IMR-90 (cell line): ENCODE data around the gene ROM1. TPM values are rescaled to one million over a fixed set of nuclear protein-coding genes. Genes with fewer than 3 reads are reported as not detected.

Experiments
- ATAC-seq: fragments of 200-7000 bp; cut with Tn5 transposase; 2 replicates; pipeline ENCODE4 v1.9.1; 2020; ENCODE audit warnings: low read depth, mild to moderate bottlenecking, moderate library complexity
- BruUV-seq: library from RNA; stranded (reverse); fragments of 400-500 nt; replicated peaks from 2 replicates; lab custom pipeline; 2021; lab: Mats Ljungman, UMichigan
- CTCF ChIA-PET: fragments of 300-600 bp; formaldehyde crosslinking; extraction: SDS; loops from one replicate; lab custom pipeline; 2021; ENCODE audit warnings: antibody characterized with exemption; lab: Yijun Ruan, JAX
- POLR2A ChIA-PET: fragments of 300-600 bp; sonication (Branson Sonifier 250); formaldehyde crosslinking; loops from one replicate; lab custom pipeline; 2022; ENCODE audit warnings: antibody characterized with exemption; ENCODE audit not compliant: unreplicated experiment; lab: Charles Lee
- DNase-seq: peaks from one replicate; pipeline ENCODE4 v3.0.0; 2013
- H2AFZ ChIP-seq: replicated peaks from 2 replicates; pipeline ENCODE3; 2013; ENCODE audit warnings: low read length, mild to moderate bottlenecking; ENCODE audit not compliant: poor library complexity
- H2AK5ac ChIP-seq: 2 replicates; pipeline ENCODE4 v1.6.1; 2013; ENCODE audit warnings: low read depth, low read length, inconsistent platforms
- H2AK9ac ChIP-seq: replicated peaks from 2 replicates; pipeline ENCODE3; 2013; ENCODE audit warnings: mild to moderate bottlenecking, low read depth, low read length, moderate library complexity; ENCODE audit not compliant: poor library complexity
- H2BK120ac ChIP-seq: 2 replicates; pipeline ENCODE4 v1.6.1; 2013; ENCODE audit warnings: low read depth, low read length, inconsistent platforms
- H2BK15ac ChIP-seq: 3 replicates; pipeline ENCODE4 v1.6.1; 2013; ENCODE audit warnings: low read depth, low read length, inconsistent platforms
- H2BK20ac ChIP-seq: 2 replicates; pipeline ENCODE4 v1.6.1; 2013; ENCODE audit warnings: low read depth, mild to moderate bottlenecking, inconsistent platforms, low read length, moderate library complexity
- H2BK5ac ChIP-seq: 2 replicates; pipeline ENCODE4 v1.6.1; 2013; ENCODE audit warnings: mild to moderate bottlenecking, low read depth, low read length, inconsistent platforms; ENCODE audit not compliant: poor library complexity, severe bottlenecking
- H3K14ac ChIP-seq: replicated peaks from 2 replicates; pipeline ENCODE4 v1.6.1; 2013; ENCODE audit warnings: low read depth, low read length, inconsistent platforms
- H3K18ac ChIP-seq: 2 replicates; pipeline ENCODE4 v1.6.1; 2013; ENCODE audit warnings: low read depth, low read length, control low read depth
- H3K23ac ChIP-seq: 2 replicates; pipeline ENCODE4 v1.6.1; 2013; ENCODE audit warnings: low read depth, low read length, inconsistent platforms
- H3K27ac ChIP-seq: 2 replicates; pipeline ENCODE4 v1.5.1; 2013; ENCODE audit warnings: mild to moderate bottlenecking, control low read depth, low read length; ENCODE audit not compliant: insufficient read depth
- H3K27me3 ChIP-seq: 2 replicates; pipeline ENCODE4 v1.6.1; 2013; ENCODE audit warnings: low read length; ENCODE audit not compliant: control insufficient read depth, insufficient read depth
- H3K36me3 ChIP-seq: 2 replicates; pipeline ENCODE4 v1.6.1; 2013; ENCODE audit warnings: low read length, mixed read lengths; ENCODE audit not compliant: control insufficient read depth, insufficient read depth
- H3K4ac ChIP-seq: 2 replicates; pipeline ENCODE4 v1.6.1; 2013; ENCODE audit warnings: low read depth, low read length, inconsistent platforms
- H3K4me1 ChIP-seq: 2 replicates; pipeline ENCODE4 v1.6.1; 2013; ENCODE audit warnings: low read length, mixed read lengths; ENCODE audit not compliant: control insufficient read depth, insufficient read depth
- H3K4me2 ChIP-seq: 2 replicates; pipeline ENCODE4 v1.6.1; 2013; ENCODE audit warnings: low read depth, mild to moderate bottlenecking, control low read depth, low read length, moderate library complexity
- H3K4me3 ChIP-seq: 2 replicates; pipeline ENCODE4 v1.5.1; 2013; ENCODE audit warnings: low read depth, mild to moderate bottlenecking, control low read depth, low read length, moderate library complexity; ENCODE audit not compliant: insufficient read depth
- H3K56ac ChIP-seq: 2 replicates; pipeline ENCODE4 v1.6.1; 2013; ENCODE audit warnings: low read length, inconsistent platforms; ENCODE audit not compliant: insufficient read depth; ENCODE audit errors: extremely low read depth
- H3K79me1 ChIP-seq, 2 experiments: 2 replicates each; pipeline ENCODE4 v1.6.1; 2013; ENCODE audit warnings: low read length in 2 of 2, inconsistent platforms in 1 of 2, low read depth in 1 of 2
- H3K9ac ChIP-seq: 2 replicates; pipeline ENCODE4 v1.6.1; 2013; ENCODE audit warnings: low read depth, low read length, control low read depth
- H3K9me1 ChIP-seq: 2 replicates; pipeline ENCODE4 v1.6.1; 2013; ENCODE audit warnings: low read length, inconsistent platforms; ENCODE audit not compliant: insufficient read depth
- H3K9me3 ChIP-seq: 2 replicates; pipeline ENCODE4 v1.6.1; 2013; ENCODE audit warnings: low read length; ENCODE audit not compliant: control insufficient read depth, insufficient read depth
- H4K20me1 ChIP-seq: 2 replicates; pipeline ENCODE4 v1.6.1; 2013; ENCODE audit warnings: low read length, inconsistent platforms; ENCODE audit not compliant: insufficient read depth
- H4K5ac ChIP-seq: 2 replicates; pipeline ENCODE4 v1.6.1; 2013; ENCODE audit warnings: mild to moderate bottlenecking, low read depth, low read length, control low read depth
- H4K8ac ChIP-seq, 2 experiments: 2 replicates each; pipeline ENCODE4 v1.6.1; 2013; ENCODE audit warnings: low read depth in 2 of 2, low read length in 2 of 2, control low read depth in 1 of 2, inconsistent platforms in 1 of 2
- H4K91ac ChIP-seq: 2 replicates; pipeline ENCODE4 v1.6.1; 2013; ENCODE audit warnings: low read depth, low read length, inconsistent platforms; ENCODE audit not compliant: insufficient read depth
- BHLHE40 ChIP-seq: fragments of 150-350 bp; IDR thresholded peaks from 2 replicates; pipeline ENCODE4 v1.6.1; 2016; ENCODE audit warnings: mild to moderate bottlenecking, low read depth, low read length
- FOS ChIP-seq: fragments of 150-350 bp; IDR thresholded peaks from 2 replicates; pipeline ENCODE4 v1.6.1; 2016; ENCODE audit warnings: low read depth, low read length
- POLR2A ChIP-seq: IDR thresholded peaks from 2 replicates; pipeline ENCODE4 v1.6.1; 2012; ENCODE audit warnings: mild to moderate bottlenecking, low read depth, low read length
- WGBS, 2 experiments: methylation state at CpG; one replicate each; pipeline versions ENCODE4 v1.1.5 to v1.1.7; 2013; ENCODE audit warnings: missing lambda C conversion rate in 2 of 2; ENCODE audit not compliant: insufficient read length in 1 of 2; ENCODE audit errors: extremely low coverage in 2 of 2; 5-methylcytosine and 5-hydroxymethylcytosine counted together
- dilution Hi-C: fragments of 300-500 bp; cut with HindIII; formaldehyde crosslinking; loops from one replicate; pipeline ENCODE4 v1.14.3; 2018; ENCODE audit warnings: low sequenced_read_pairs; ENCODE audit not compliant: unreplicated experiment
- in situ Hi-C: fragments of 300-500 bp; cut with MboI; formaldehyde crosslinking; loops from 3 replicates; pipeline ENCODE4 v1.14.3; 2019; ENCODE audit warnings: low sequenced_read_pairs, inconsistent platforms, mixed read lengths
- intact Hi-C: fragments of 100-400 bp; cut with micrococcal nuclease; formaldehyde crosslinking; loops from 2 replicates; pipeline ENCODE4 v1.10.0; 2022
- polyA plus RNA-seq, 3 experiments: library from polyadenylated mRNA; depleted of rRNA; stranded (reverse); fragments of >200 nt; gene quantifications; 2 replicates each; pipeline ENCODE4 v1.2.3, GENCODE V29; 2012; ENCODE audit warnings: low replicate concordance in 1 of 3
- total RNA-seq: library from RNA; depleted of rRNA; stranded (reverse); fragments of >200 nt; gene quantifications from 2 replicates; pipeline ENCODE4 v1.2.3, GENCODE V29; 2012

Gene ROM1
- total and polyA plus RNA-seq, 2 of the 4 experiments (the other 2 are of a cell fraction) = 2.2 to 2.5 TPM

DNA sequence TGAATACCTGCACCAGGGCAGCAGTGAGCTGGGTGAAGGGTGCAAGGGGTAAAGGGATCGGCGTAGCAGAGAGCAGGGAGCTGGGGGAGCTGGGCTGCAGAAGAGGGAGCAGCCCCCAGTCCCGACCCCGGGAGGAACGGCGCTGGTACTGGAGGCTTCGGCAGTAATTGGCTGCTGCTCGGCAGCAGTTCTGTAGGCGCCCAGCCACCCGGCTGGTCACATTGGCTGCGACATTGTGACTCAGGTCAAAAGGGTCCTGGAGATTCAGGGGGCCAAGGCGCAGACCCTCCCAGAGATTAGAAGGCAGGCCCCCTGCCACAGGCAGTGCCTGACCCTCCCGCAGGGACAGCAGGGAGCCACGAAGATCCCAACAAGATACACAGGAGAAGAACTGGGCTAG is 37.2 kb upstream of the ROM1 start:
- Histone ChIP-seq H3K18ac (no peak overlapping the region), H3K4me2 (peak overlapping the region; percentile 81; the same call in 1 of the 2 replicates), H3K14ac (peak overlapping the region; percentile 100; the same call in 1 of the 2 replicates), H4K8ac (peak overlapping the region in 1 of 2 experiments; percentile 99; a peak in 1 of 4 replicates), H3K27ac (peak overlapping the region; percentile 91), H2AK9ac (peak overlapping the region; percentile 100), H3K79me1 (peaks cover 18 to 61% of the 10 kb centered on the region in 2 experiments), H3K9ac (peak overlapping the region; percentile 96; the same call in 1 of the 2 replicates), H3K4me1 (peaks cover 12% of the 10 kb centered on the region), H3K9me1 (peaks cover 11% of the 10 kb centered on the region), H2BK5ac (peak overlapping the region; percentile 6), H3K36me3 (peaks cover 38% of the 10 kb centered on the region), H3K56ac (no peak overlapping the region), H3K27me3 (no peaks in the 10 kb centered on the region), H4K5ac (no peak overlapping the region), H2AFZ (no peak overlapping the region), H3K4ac (peak overlapping the region; percentile 99), H3K23ac (peak overlapping the region; percentile 98; the same call in 1 of the 2 replicates), H3K4me3 (no peak overlapping the region), H2BK15ac (no peak overlapping the region), H3K9me3 (no peaks in the 10 kb centered on the region), H4K91ac (0 out of 2 replicates have a peak overlapping the region, but pooled peaks have one; percentile 40), H2AK5ac (0 out of 2 replicates have a peak overlapping the region, but pooled peaks have one; percentile 96), H4K20me1 (peaks cover 23% of the 10 kb centered on the region), H2BK20ac (no peak overlapping the region), H2BK120ac (no peak overlapping the region)
- ChIA-PET POLR2A (no interaction called here), CTCF (no interaction called here)
- ATAC-seq (no peak), DNase-seq (no peak)
- BruUV-seq = no TSS peak
- WGBS, 2 experiments = 93% methylated on average over 8 of the region's 14 CpGs; no CpG with 5 or more reads in 1 of the 2 experiments
- no peak for TF ChIP-seq FOS
- no peak for TF ChIP-seq BHLHE40
- TF ChIP-seq POLR2A = no peak
- intact Hi-C loops = no loop called here
- in situ Hi-C loops = no loop called here
- dilution Hi-C loops = no loop called here
